Measurements from ENCODE around the gene DOCK1.

DOCK1 gene

DNA sequence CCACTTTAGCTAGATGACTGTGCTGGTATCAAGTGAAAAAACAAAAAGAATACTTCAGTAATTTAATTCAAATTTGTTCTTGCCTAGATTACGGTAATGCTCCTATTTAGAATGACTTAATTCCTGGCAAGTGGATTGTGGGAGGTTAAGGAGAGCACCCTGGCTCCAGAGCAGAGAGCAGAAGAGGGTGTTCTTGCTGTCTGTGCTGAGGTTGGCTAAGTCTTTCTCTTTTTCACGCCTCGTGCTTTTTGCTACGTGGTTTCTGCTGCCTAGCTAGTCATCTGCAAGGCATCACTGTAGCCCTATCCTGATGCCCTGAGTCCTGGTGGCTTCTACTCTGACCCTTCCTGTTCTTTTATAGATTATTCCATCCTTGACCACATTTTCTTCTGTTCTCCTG, 189.8 kb downstream of the DOCK1 start:
- FAIRE-seq, result no peak

DNA sequence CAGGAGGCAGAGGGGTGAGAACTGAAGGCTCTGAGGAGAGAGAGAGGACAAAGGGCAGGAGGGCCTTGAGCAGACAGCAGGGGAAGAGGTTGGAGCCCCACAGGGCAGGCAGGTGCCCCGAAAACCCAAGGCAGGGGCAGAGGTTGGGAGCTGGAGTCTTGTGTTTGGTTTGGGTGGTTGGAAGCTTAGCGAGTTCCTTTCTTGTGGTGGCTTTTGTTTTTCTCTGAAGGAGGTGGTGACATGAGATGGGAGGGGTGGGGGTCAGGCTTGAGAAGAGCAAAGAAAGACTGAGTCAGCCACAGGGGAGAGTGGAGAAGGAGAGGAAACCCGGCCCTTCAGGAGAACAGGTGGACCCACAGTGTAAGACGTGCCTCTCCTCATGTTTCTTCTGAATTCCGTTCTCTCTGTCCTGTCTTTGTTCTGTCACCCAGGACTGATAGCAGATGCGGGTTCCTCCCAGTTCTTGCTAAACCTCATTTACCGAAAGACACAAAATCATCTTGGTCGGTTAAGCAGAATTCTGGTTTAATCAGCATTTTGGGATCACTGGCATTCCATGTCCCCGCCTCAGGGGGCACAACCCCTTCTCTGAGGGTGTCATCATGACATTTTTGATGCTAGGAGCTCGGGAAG, 195.9 kb downstream of the DOCK1 start:
- FAIRE-seq, result no peak

DNA sequence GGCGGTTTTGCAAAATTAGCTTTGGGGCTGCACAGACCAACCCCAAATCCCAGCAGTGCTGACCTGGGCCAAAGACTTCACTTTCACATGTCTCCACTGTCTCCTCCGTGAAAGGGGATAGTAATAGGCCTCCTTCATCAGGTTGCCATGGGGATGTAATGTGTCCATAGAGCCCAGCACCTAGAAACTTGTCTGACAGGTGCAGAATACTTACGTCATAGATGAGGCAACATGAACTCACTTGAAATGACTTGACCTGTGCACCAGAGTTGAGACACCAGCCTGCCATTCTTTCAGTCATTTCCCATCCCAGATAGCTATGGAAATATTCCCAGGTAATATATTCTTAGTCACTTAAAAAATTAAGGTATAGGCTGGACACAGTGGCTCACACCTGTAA, 196.9 kb downstream of the DOCK1 start:
- FAIRE-seq, result no peak

DNA sequence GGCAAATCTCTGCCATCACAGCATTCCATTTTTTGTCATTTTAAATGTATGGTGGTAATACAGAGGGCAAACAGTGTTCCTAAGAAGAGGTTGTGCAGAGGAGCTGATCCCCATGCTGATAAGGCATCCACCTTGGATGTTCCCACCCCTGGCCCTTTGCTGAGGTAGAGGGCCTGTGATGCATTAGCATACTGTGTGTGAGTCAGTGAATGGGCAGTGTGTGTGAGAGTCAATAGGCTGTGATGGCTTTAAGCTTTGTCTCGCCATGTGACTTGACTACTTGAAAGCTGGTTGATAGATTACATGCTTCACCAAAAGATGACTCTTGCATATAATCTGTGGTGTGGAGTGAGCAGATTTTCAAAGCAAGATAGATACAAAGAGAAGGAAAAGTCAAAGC, 209.9 kb downstream of the DOCK1 start:
- no peak for FAIRE-seq

DNA sequence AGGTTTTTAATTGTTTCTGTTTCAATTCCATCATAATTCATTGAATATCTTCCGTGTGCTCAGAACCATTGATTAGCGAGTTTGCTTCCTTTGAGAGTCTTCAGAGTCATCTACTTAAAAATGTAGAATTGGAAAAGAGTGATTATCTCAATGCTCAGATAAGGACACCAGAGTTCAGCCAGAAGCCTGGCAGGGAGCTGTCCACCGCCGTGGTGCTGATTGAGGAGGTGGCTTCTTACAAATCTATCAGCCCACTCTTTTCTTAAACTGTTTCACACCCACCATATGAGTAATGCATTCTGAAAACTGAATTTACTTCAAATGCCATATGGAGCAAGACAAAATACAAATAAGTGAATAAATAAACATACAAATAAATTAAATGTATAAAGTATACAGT, 211.9 kb downstream of the DOCK1 start:
- no peak for FAIRE-seq

DNA sequence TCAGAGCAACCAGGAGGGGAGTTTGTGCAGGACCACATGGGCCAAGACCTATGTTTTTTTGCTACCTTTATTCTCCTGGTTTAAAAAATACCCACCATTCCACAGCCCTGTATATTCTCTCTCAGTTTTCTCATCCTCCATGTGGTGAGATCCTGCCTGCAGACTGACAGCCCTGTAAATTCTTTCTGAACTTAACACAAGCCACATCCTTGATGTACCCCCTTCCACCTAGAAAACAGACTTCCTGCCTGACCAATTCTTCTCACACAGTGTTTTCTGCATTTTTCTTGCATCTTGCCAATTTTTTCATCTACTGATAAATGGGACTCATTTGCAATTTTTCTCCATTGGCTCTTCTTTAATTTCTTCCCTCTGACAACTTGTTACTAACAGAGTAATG, 212.8 kb downstream of the DOCK1 start:
- no peak for FAIRE-seq

DNA sequence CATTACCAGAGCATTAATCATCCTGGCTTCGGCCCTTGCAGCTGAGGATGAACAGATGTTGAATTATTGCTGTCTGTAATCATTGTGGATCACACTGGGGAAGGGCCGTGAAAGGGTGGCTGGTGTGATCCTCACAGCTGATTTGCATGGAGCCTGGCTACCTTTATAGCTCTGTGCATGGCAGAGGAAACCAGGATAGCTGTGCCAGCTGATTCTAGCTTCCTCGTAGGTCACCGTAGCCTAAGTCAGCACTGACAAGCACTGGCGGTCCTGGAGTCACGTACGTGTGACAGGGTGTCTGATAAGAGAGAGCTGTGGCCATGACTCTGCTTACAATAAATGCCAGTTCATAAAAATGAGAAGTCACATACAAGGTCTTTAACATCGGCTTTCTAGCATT, 214.7 kb downstream of the DOCK1 start:
- FAIRE-seq, result no peak

DNA sequence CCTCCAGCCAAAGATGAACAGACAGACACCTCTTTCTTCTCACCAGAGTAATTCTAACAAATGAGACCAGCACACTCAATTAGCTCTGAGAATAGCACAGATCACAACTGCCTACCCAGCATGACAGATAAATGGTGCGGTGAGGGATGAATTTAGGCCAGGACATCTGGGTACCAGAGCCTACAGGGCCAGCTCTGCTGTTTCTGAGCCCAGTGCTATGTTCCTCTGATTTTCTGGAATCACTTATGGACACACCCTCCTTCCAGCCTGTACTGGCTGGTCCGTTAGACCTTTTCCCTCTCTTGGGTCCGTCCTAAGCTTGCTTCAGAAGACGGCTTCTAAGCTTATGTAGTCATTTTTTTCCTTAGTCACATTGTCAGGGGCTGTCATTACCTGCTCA, 217.6 kb downstream of the DOCK1 start:
- FAIRE-seq, result no peak

DNA sequence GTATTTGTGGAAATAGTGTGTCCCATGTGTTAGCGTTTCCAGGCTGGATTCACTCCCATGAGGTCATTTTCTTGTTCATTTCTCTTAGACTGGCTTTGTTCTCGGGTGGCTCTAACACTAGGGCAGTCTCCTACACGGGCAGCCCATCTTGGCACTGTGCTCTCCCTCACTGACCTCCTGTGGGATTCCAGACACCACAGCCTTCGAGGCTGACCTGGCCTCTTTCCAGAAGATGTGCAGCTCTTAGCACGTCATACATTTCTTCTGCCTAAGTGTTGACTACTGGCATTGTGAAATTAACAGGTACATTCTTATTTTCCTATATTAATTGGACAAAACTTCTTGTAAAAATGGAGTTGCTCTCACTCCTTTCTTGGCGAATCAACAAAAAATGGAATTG, 218.4 kb downstream of the DOCK1 start:
- no peak for FAIRE-seq

DNA sequence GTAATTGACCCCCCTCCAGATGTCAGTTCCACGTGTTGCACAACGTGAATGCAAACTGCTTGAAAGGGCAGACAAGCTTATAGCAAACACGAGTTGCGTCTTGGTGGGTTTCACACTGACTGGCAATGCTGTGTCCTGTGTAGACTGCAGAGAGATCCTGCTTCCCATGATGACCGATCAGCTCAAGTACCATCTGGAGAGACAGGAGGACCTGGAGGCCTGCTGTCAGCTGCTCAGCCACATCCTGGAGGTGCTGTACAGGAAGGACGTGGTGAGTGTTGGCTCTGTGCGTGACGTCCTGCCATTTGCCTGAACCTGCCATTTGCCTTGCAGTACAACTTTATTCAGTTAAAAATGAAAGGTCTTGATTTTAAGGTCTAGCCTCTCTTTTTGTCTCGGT, 220.1 kb downstream of the DOCK1 start:
- FAIRE-seq, result no peak

DNA sequence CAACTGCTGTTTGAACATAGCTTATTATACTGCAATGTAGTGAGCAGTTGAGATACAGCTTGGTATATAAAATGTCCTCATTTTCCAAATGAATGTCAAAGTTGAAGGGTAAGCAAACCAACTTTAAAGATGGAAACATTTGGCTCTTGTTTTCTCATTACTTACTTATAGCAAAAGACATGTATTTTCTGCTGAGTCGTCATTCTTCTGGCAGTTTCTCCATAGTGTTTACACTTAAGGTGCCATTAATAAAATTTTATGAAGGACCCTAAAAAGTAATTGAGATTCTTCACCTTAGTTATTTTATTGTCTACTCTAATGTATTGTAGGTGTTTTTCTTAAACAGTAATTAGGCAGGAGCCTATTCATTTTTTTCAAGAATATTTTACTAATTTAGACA, 222.6 kb downstream of the DOCK1 start:
- FAIRE-seq, result no peak

DNA sequence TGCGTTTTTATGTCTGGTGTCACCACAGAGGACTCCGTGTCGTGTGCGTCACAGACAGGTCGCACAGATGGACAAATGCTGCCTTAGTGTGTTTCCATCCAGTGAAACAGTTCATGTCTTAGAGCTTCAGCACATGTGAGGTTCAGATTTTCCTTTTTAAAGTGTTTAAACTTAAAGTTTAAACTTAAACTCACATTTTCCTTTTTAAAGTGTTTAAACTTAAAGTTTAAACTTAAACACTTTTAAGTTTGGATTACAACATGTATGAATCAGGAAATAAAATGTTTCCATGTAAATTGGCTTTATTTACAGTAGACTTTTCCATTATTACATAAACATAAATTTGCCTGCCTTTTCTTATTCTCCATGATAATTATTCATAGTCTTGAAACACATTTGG, 223.9 kb downstream of the DOCK1 start:
- FAIRE-seq, result no peak

DNA sequence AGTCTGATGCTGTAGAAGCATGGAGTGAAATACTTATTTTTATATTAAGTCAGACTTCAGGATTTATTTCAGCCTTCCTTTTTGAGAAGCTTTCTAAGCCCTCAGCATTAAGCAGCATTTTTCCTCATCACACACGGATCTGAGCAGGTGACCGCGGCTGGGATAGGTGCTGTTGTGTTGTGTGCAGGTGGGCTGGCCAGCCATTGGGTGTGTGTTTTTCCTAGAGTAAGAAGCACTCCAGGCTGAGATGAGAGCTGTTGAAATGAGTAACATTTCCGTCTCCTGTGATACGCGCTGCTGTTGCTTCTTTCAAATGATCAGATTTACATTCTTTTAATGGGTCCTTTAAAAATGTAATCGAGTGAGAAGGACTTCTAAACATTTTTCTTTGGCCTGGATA, 227.2 kb downstream of the DOCK1 start:
- no peak for FAIRE-seq

DNA sequence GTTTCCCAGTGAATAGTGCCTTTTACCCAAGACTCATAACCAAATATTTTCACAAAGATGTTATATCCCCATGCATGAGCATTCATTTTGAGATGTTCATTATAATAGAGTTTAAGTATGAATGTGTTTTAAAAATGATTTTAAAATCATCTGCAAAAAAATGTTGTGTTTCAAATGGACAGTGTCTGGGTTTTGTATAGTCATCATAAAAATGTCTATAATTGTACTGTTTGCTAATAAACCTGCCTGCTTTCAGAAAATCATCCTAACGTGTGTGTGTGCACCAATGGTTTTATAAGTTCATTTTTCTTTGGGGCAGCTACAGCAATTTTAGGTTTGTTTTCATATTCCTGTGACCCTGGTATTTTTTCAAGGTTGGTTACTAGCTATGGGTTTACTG, 228.0 kb downstream of the DOCK1 start:
- no peak for FAIRE-seq

DNA sequence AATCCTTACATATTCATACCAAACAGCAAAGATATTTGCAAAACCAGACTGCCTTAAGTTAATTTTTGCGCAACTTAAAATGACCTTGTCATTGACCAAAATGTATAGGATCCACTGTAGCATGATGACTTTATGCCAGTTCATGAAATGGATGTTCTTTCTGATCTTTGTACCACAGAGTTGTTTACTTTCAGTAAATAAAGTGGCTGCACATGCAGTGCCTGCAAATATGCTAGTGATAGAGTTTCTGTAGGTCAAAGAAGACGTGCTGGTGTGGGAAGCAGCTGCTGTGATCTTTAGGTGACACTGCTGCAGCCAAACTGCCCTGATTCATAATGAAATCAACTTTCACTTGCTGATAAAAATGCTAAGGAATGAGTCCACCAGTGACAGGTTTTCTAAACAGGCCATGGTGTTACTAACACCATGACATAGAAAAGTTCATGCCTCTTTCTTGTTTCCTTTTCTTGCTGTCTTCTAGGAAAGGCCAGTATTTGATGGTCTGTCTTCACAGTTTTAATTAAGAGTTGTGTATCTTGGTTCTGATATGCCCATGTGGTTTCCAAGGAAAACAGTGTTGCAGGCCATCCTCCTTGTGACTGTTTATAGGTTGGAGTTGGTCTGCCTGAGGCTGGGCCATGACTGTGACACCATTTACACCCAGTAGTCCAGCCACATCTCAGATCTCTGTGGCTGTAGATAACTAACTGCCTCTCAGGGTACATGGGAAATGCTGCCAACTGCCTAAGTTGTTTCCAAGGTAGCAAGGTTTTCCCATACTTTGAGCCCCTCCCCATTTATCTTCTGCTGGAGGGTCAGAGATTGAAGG, 228.7 kb downstream of the DOCK1 start:
- FAIRE-seq, result no peak

DNA sequence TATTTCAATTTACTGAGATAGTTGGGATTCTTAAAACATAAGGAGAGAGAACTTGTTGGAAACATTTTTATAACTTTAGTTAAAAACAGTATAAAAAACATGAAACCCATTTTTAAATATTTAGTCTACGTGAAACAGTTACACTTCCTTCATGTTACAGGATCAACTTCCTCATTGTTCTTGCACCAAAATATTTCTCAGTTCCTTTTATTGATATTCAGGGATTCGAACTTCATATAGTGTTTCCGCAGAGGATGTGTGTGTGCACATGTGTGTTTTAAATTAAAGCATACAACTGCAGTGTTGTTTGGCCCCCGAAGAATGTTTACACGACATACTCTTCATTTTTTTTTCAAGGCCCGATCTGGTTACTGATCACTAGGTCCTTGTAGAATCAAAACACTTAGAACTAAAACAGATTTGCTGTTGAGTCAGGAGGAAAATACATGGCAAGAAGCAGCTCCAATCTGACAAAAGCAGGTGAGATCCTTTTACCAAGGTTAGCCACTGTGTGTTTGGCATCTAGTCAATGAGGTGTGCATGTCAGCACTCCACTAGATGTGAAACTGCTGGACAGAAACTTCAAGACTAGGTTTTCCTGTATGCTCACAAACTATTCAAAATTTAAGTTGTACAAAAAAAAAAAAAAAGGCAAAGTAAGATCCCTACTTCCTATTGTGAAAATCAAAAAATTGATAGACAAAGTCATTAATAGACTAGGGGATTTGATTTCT, 230.8 kb downstream of the DOCK1 start:
- peak; percentile 71 for FAIRE-seq

DNA sequence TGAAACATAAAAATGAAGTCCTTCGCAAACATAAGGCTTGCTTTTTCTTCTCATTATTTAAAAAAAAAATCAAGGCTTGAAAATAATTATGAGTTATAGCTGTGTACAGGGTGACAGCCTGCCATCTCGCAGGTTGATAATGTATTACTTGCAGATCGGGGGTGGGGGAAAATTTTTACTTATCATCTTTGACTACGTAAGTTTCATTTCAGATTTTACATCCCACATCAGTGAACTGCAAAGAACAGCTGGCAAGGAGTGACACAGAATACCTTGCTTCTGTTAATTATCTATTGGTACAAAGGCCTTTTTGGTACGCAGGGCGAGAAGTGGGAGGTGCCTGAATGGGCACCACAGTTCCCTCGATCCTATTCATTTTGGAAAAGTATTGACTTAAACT, 232.2 kb downstream of the DOCK1 start:
- FAIRE-seq, result no peak

DNA sequence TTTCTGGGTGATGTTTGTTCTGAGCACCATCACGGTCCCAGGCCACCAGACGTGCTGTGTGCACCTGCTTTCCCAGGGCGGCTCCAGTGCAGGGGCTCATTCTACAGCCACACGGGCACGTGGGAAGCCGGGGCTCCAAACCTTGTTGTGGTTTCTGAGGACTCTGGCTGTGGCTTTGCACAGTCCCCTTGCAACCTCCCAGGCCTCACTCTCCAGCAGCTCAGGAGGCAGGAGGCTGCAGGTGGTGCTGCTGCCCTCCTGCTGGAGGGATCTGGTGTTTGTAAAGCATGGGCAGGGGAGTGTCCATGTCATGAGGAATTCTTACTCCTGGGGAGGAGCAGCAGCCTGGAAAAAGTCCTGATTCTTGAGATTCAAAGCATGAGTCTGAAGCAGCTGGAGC, 236.9 kb downstream of the DOCK1 start:
- no peak for FAIRE-seq

DNA sequence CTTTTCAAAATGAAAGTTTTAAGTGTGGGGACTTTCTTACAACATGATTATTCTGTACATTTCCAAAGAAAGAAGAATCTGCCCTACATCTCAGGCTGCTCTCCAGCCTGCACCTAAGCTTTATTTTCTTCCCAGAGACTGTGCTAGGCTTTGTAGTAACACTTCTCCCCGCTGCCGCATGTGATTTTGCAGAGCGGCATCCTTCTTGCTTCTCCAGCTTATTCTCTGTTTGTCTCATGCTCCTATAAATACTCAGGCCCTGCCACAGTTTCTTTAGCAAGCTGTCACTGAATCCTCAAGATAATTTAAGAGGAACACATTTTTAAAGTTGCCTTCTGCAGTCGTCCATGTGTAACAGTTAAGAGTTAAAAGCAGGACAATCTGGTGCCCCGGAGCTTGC, 237.6 kb downstream of the DOCK1 start:
- FAIRE-seq, result no peak

DNA sequence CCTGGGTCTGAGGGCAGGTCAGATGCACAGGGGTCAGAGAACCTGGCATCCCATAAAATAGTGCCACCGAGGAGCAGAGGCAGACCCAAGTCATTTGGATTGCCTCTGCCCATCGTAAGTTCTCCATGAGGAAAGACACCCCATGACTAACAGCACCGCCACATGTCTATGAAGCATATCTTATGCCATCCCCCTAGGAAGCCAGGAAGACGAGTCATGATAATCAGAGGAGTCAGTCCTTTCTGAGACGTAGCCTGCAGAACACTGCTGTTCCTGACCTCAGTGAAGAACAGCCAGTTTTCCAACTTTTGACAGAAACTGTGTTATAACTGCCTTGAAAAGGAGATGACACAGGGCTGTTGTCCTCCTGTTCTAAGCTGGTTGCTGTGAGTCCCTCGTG, 239.9 kb downstream of the DOCK1 start:
- FAIRE-seq, result no peak

DNA sequence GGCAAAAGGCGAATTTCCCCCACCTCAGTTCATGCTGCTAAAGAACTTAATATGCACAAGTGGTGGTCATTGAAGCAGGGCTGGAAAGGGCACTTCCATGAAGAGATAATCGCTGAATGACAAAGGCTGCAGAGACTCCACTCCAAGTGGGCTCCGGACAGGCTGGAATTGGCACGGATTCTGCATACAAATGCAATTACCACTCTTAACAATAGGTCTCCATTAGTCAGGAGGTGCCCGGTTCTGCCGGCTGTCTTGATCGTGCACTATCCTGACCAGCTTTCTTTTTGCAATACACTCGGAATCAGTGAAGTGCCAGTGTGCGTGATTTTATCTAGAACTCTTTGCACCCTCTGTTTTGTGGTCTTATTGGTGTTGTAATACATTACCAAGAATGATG, 241.4 kb downstream of the DOCK1 start:
- FAIRE-seq, result no peak

DNA sequence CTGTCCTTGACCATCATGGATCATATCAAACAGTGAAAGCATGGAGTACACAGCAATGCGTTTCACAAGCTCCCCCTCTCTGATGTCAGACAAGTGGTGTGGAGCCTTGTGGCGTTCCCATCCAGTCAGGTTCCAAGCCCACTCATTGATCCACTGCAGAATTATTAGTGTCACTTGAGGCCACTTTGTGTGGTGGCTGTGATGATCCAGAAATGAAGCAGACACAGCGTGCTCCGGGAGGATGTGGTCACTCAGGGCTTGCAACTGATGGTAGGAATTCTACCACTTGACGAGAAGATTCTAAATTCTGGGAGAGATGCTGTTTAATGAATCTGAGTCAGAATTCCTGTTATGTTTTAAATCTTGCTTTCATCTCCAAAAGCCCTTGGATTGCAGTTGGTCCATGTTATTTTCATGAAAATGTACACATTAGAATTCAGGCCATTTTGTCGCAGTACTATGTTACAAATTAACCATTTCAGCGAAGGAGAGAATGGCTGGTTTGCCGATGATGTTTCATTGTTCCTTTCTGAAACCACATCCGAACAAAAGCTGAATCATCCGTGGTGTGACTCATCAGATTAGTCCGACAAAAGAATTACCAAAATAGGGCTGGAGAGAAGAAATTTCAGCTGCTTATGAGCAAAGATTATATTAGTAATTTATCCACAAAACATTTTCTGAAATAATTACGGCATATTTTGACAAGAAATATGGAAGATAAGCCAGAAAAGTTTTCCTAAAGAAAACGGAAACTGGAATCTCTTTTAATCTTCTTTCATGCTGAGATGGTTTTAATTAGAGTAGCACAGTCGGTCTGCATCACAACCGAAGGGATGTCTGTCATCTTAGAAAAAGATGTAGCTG, 243.1 kb downstream of the DOCK1 start:
- FAIRE-seq, result no peak

DNA sequence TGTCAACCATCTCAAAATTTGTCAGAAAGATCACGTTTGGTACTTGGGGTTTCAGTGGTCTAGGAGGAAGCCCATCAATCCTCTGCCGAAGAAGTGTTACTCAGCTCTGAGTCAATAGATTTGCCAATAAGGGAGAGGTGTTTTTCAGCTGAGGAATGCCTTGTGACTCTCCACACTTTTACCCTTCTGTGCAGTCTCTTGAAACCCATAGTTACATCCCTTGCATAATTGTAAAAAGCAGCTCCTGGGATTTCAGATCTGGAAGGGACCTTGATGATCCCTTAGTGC, 243.6 kb downstream of the DOCK1 start:
- no peak for FAIRE-seq

All from islet of Langerhans (tissue), 1 donor.